H9 (cell line): ENCODE data around the gene CACNA1D. TPM values are rescaled to one million over a fixed set of nuclear protein-coding genes. Genes with fewer than 3 reads are reported as not detected.

Experiments
- DNase-seq: peaks from one replicate; pipeline ENCODE4 v3.0.0-alpha.2; 2017
- H2AFZ ChIP-seq: one replicate; pipeline ENCODE4 v1.6.1; 2013; ENCODE audit warnings: mild to moderate bottlenecking, low read length, control low read depth, moderate library complexity
- H2AK5ac ChIP-seq: 2 replicates; pipeline ENCODE4 v1.6.1; 2013; ENCODE audit warnings: low read length, control low read depth, mixed read lengths; ENCODE audit not compliant: insufficient read length
- H2BK120ac ChIP-seq: one replicate; pipeline ENCODE4 v1.6.1; 2013; ENCODE audit warnings: low read depth, mild to moderate bottlenecking, low read length, control low read depth, inconsistent platforms; ENCODE audit not compliant: poor library complexity, severe bottlenecking
- H2BK12ac ChIP-seq: 2 replicates; pipeline ENCODE4 v1.6.1; 2013; ENCODE audit warnings: low read length, control low read depth, mixed read lengths, low read depth; ENCODE audit not compliant: insufficient read length
- H2BK15ac ChIP-seq: 2 replicates; pipeline ENCODE4 v1.6.1; 2013; ENCODE audit warnings: low read depth, low read length, control low read depth
- H2BK20ac ChIP-seq: one replicate; pipeline ENCODE4 v1.6.1; 2013; ENCODE audit warnings: low read depth, mild to moderate bottlenecking, low read length, control low read depth, inconsistent platforms; ENCODE audit not compliant: poor library complexity, severe bottlenecking
- H2BK5ac ChIP-seq: 2 replicates; pipeline ENCODE4 v1.6.1; 2013; ENCODE audit warnings: low read length, control low read depth, mixed read lengths; ENCODE audit not compliant: insufficient read length
- H3K14ac ChIP-seq: 2 replicates; pipeline ENCODE4 v1.6.1; 2013; ENCODE audit warnings: low read length, control low read depth; ENCODE audit not compliant: insufficient read depth
- H3K18ac ChIP-seq: 2 replicates; pipeline ENCODE4 v1.6.1; 2013; ENCODE audit warnings: low read depth, mild to moderate bottlenecking, mixed read lengths, low read length, control low read depth; ENCODE audit not compliant: insufficient read length
- H3K23ac ChIP-seq: 2 replicates; pipeline ENCODE4 v1.6.1; 2013; ENCODE audit warnings: low read length, control low read depth, mixed read lengths, low read depth; ENCODE audit not compliant: insufficient read length
- H3K23me2 ChIP-seq: 2 replicates; pipeline ENCODE4 v1.6.1; 2013; ENCODE audit warnings: low read depth, mild to moderate bottlenecking, mixed read lengths, low read length, control low read depth; ENCODE audit not compliant: insufficient read length, poor library complexity, severe bottlenecking
- H3K27ac ChIP-seq: 2 replicates; pipeline ENCODE4 v1.5.1; 2013; ENCODE audit warnings: low read length, control low read depth, mixed read lengths, low read depth; ENCODE audit not compliant: insufficient read length
- H3K27me3 ChIP-seq: 2 replicates; pipeline ENCODE4 v1.6.1; 2013; ENCODE audit warnings: low read length, control low read depth, inconsistent platforms; ENCODE audit not compliant: insufficient read depth
- H3K4ac ChIP-seq: 2 replicates; pipeline ENCODE4 v1.6.1; 2013; ENCODE audit warnings: low read depth, mild to moderate bottlenecking, control low read depth, inconsistent platforms, low read length, moderate library complexity
- H3K4me1 ChIP-seq: 2 replicates; pipeline ENCODE4 v1.6.1; 2013; ENCODE audit warnings: low read length, control low read depth, inconsistent platforms; ENCODE audit not compliant: insufficient read depth
- H3K4me2 ChIP-seq: 2 replicates; pipeline ENCODE4 v1.6.1; 2013; ENCODE audit warnings: low read length, control low read depth, mixed read lengths; ENCODE audit not compliant: insufficient read length, insufficient read depth
- H3K56ac ChIP-seq: 2 replicates; pipeline ENCODE4 v1.6.1; 2013; ENCODE audit warnings: low read depth, mild to moderate bottlenecking, mixed read lengths, low read length, control low read depth; ENCODE audit not compliant: insufficient read length
- H3K79me1 ChIP-seq: 2 replicates; pipeline ENCODE4 v1.6.1; 2013; ENCODE audit warnings: low read depth, mild to moderate bottlenecking, moderate library complexity, low read length, control low read depth, inconsistent platforms; ENCODE audit not compliant: insufficient read depth, poor library complexity, severe bottlenecking
- H3K79me2 ChIP-seq: 2 replicates; pipeline ENCODE4 v1.6.1; 2013; ENCODE audit warnings: low read length, control low read depth, inconsistent platforms; ENCODE audit not compliant: insufficient read depth
- H3K9ac ChIP-seq: 2 replicates; pipeline ENCODE4 v1.6.1; 2013; ENCODE audit warnings: low read length, control low read depth, mixed read lengths; ENCODE audit not compliant: insufficient read length; ENCODE audit errors: extremely low read depth
- H3K9me3 ChIP-seq: one replicate; pipeline ENCODE4 v1.6.1; 2013; ENCODE audit warnings: low read depth, low read length, inconsistent platforms; ENCODE audit not compliant: control insufficient read depth
- H3T11ph ChIP-seq: one replicate; pipeline ENCODE4 v1.6.1; 2013; ENCODE audit warnings: mild to moderate bottlenecking, low read length, control low read depth, inconsistent platforms
- H4K20me1 ChIP-seq: one replicate; pipeline ENCODE4 v1.6.1; 2013; ENCODE audit not compliant: control insufficient read depth, insufficient read length, insufficient read depth
- H4K5ac ChIP-seq: 2 replicates; pipeline ENCODE4 v1.6.1; 2013; ENCODE audit warnings: low read depth, mild to moderate bottlenecking, mixed read lengths, low read length, control low read depth; ENCODE audit not compliant: insufficient read length
- H4K8ac ChIP-seq: replicated peaks from 2 replicates; pipeline ENCODE4 v1.6.1; 2013; ENCODE audit warnings: low read length, control low read depth, mixed read lengths, low read depth; ENCODE audit not compliant: insufficient read length
- H4K91ac ChIP-seq: 2 replicates; pipeline ENCODE4 v1.6.1; 2013; ENCODE audit warnings: low read depth, mild to moderate bottlenecking, moderate library complexity, mixed read lengths, low read length, control low read depth; ENCODE audit not compliant: insufficient read length
- H3K27ac Mint-ChIP-seq, 3 experiments: 2 replicates in 2 of 3; 3 replicates in 1 of 3; pipeline ENCODE4 v1.8.0; 2020 to 2021; ENCODE audit warnings: mixed read lengths in 3 of 3, mild to moderate bottlenecking in 1 of 3, moderate library complexity in 1 of 3
- H3K27me3 Mint-ChIP-seq: 2 replicates; pipeline ENCODE4 v1.8.0; 2021; ENCODE audit warnings: low read depth, mild to moderate bottlenecking, moderate library complexity, mixed read lengths
- H3K36me3 Mint-ChIP-seq, 3 experiments: 2 replicates in 2 of 3; 3 replicates in 1 of 3; pipeline ENCODE4 v1.8.0; 2020 to 2021; ENCODE audit warnings: low read depth in 3 of 3, mixed read lengths in 3 of 3; ENCODE audit not compliant: insufficient read depth in 1 of 3
- H3K4me1 Mint-ChIP-seq, 2 experiments: 2 replicates each; pipeline ENCODE4 v1.8.0; 2020; ENCODE audit warnings: mixed read lengths in 2 of 2
- H3K4me3 Mint-ChIP-seq, 2 experiments: 2 replicates in 1 of 2; 3 replicates in 1 of 2; pipeline ENCODE4 v1.8.0; 2020 to 2021; ENCODE audit warnings: mild to moderate bottlenecking in 2 of 2, mixed read lengths in 2 of 2, moderate library complexity in 1 of 2
- H3K9me3 Mint-ChIP-seq, 2 experiments: 2 replicates in 1 of 2; 3 replicates in 1 of 2; pipeline ENCODE4 v1.8.0; 2020; ENCODE audit warnings: mild to moderate bottlenecking in 2 of 2, mixed read lengths in 2 of 2, moderate library complexity in 1 of 2
- CTCF ChIP-seq: fragments of 200-600 bp; sonication (generic); conservative IDR thresholded peaks from 3 replicates; pipeline ENCODE4 v1.8.0; 2021; ENCODE audit warnings: antibody characterized with exemption, mild to moderate bottlenecking
- WGBS: extraction: QIAGEN DNeasy Blood & Tissue Kit; methylation state at CpG from one replicate; pipeline ENCODE4 v1.1.7; 2013; ENCODE audit warnings: missing lambda C conversion rate, low lambda C conversion rate, mixed read lengths; ENCODE audit not compliant: insufficient read length; ENCODE audit errors: extremely low coverage; 5-methylcytosine and 5-hydroxymethylcytosine counted together
- total RNA-seq: library from RNA; stranded (reverse); gene quantifications from 2 replicates; pipeline ENCODE4 v1.2.1, GENCODE V29; 2021

CACNA1D gene
- total RNA-seq, 1 experiment from 2014 or later, result 3.5 TPM

DNA sequence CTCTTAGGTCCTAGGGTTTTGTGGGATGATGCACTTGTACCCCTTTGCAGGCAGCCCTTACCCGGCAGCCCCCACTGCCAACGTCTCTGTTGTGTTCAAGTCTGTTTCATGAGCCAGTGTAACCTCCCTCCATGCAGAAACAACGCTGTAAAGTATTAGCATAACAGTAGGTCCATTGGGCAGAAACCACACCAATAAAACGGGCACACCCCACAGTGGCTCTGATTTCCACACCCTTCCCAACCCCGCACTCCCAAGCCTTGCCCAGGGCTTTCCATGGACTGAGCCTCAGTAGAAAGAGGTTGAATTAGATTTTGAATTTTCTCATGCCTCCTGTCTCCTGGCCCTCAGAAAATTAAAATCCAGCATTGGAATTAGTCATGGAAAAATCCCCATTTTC lies 124.5 kb downstream of the CACNA1D start:
- H2BK12ac ChIP-seq, result no peak overlapping the region
- no peaks in the 10 kb centered on the region for H3K79me1 ChIP-seq
- no peak overlapping the region for H2BK15ac ChIP-seq
- H3K4me1 Mint-ChIP-seq, result peaks cover 12 to 15% of the 10 kb centered on the region in 2 experiments
- H4K8ac ChIP-seq, result no peak overlapping the region
- no peak overlapping the region; a peak in 1 of 7 replicates for H3K27ac Mint-ChIP-seq
- H2BK120ac ChIP-seq, result no peak overlapping the region
- no peak overlapping the region for H3K27ac ChIP-seq
- no peak overlapping the region for H2BK20ac ChIP-seq
- no peak overlapping the region for H3K23ac ChIP-seq
- no peaks in the 10 kb centered on the region for H3K4me1 ChIP-seq
- H3K14ac ChIP-seq, result no peak overlapping the region
- H3K36me3 Mint-ChIP-seq, result no peaks in the 10 kb centered on the region
- H3K4me3 Mint-ChIP-seq, result no peak overlapping the region
- no peak overlapping the region for H3K4me2 ChIP-seq
- no peaks in the 10 kb centered on the region for H3K79me2 ChIP-seq
- no peaks in the 10 kb centered on the region for H3K9me3 ChIP-seq
- H3K18ac ChIP-seq, result no peak overlapping the region
- WGBS, result no CpG with 5 or more reads among the region's 5 CpGs
- H3K4ac ChIP-seq, result no peak overlapping the region
- no peaks in the 10 kb centered on the region for H3K23me2 ChIP-seq
- H3K9me3 Mint-ChIP-seq, result no peaks in the 10 kb centered on the region
- H4K91ac ChIP-seq, result no peak overlapping the region
- no peaks in the 10 kb centered on the region for H3K27me3 ChIP-seq
- no peak overlapping the region for H3K56ac ChIP-seq
- H4K5ac ChIP-seq, result no peak overlapping the region
- no peak overlapping the region for H3K9ac ChIP-seq
- H2AFZ ChIP-seq, result no peak overlapping the region
- H2BK5ac ChIP-seq, result no peak overlapping the region
- no peak overlapping the region for H2AK5ac ChIP-seq
- no peaks in the 10 kb centered on the region for H4K20me1 ChIP-seq
- DNase-seq, result no peak
- H3T11ph ChIP-seq, result no peak overlapping the region
- TF ChIP-seq CTCF, result no peak
- peaks cover 10% of the 10 kb centered on the region for H3K27me3 Mint-ChIP-seq
